Measurements from ENCODE around the gene GPR78.

The GPR78 gene

GRCh38 chr4:8612646-8613045 is 32.5 kb downstream of the GPR78 start:
- Histone ChIP-seq H3K36me3 (ENCODE audit: insufficient read depth, low read length) (no peaks in the 10 kb centered on the region), H3K4me1 (ENCODE audit: control insufficient read depth, insufficient read depth, low read length, unreplicated experiment) (no peaks in the 10 kb centered on the region), H3K27me3 (ENCODE audit: insufficient read depth, low read length) (no peaks in the 10 kb centered on the region), H3K79me2 (ENCODE audit: control insufficient read depth, insufficient read depth, low read length, unreplicated experiment) (no peaks in the 10 kb centered on the region), H2AFZ (ENCODE audit: low read length, unreplicated experiment) (no peak overlapping the region), H3K27ac (ENCODE audit: low read depth, low read length) (no peak overlapping the region), H3K4me3 (ENCODE audit: low read depth, low read length) (no peak overlapping the region)

- Histone ChIP-seq H2AFZ (ENCODE audit: low read length, unreplicated experiment) (no peak overlapping the region), H3K27ac (ENCODE audit: low read depth, low read length) (no peak overlapping the region), H3K27me3 (ENCODE audit: insufficient read depth, low read length) (no peaks in the 10 kb centered on the region), H3K4me1 (ENCODE audit: control insufficient read depth, insufficient read depth, low read length, unreplicated experiment) (no peaks in the 10 kb centered on the region), H3K79me2 (ENCODE audit: control insufficient read depth, insufficient read depth, low read length, unreplicated experiment) (no peaks in the 10 kb centered on the region), H3K36me3 (ENCODE audit: insufficient read depth, low read length) (no peaks in the 10 kb centered on the region), H3K4me3 (ENCODE audit: low read depth, low read length) (no peak overlapping the region)
Measured at GRCh38 chr4:8613421-8614364, 33.5 kb downstream of the GPR78 start.

- Histone ChIP-seq H3K36me3 (ENCODE audit: insufficient read depth, low read length) (no peaks in the 10 kb centered on the region), H3K79me2 (ENCODE audit: control insufficient read depth, insufficient read depth, low read length, unreplicated experiment) (no peaks in the 10 kb centered on the region)
Measured at GRCh38 chr4:8614365-8615193, 34.4 kb downstream of the GPR78 start.

GRCh38 chr4:8615366-8615765 is 35.2 kb downstream of the GPR78 start:
- no peak overlapping the region for H3K4me3 ChIP-seq (ENCODE audit: low read depth, low read length)
- H3K36me3 ChIP-seq (ENCODE audit: insufficient read depth, low read length), result no peaks in the 10 kb centered on the region
- no peak overlapping the region for H2AFZ ChIP-seq (ENCODE audit: low read length, unreplicated experiment)
- H3K4me1 ChIP-seq (ENCODE audit: control insufficient read depth, insufficient read depth, low read length, unreplicated experiment), result no peaks in the 10 kb centered on the region
- no peak overlapping the region for H3K27ac ChIP-seq (ENCODE audit: low read depth, low read length)
- no peaks in the 10 kb centered on the region for H3K79me2 ChIP-seq (ENCODE audit: control insufficient read depth, insufficient read depth, low read length, unreplicated experiment)
- H3K27me3 ChIP-seq (ENCODE audit: insufficient read depth, low read length), result no peaks in the 10 kb centered on the region

More at GRCh38 chr4:8614365-8615193, 34.4 kb downstream of the GPR78 start:
- no peak overlapping the region for H3K27ac ChIP-seq (ENCODE audit: low read depth, low read length)
- H3K4me3 ChIP-seq (ENCODE audit: low read depth, low read length), result no peak overlapping the region
- H2AFZ ChIP-seq (ENCODE audit: low read length, unreplicated experiment), result no peak overlapping the region
- no peaks in the 10 kb centered on the region for H3K4me1 ChIP-seq (ENCODE audit: control insufficient read depth, insufficient read depth, low read length, unreplicated experiment)
- H3K27me3 ChIP-seq (ENCODE audit: insufficient read depth, low read length), result no peaks in the 10 kb centered on the region

- H3K27me3 ChIP-seq (ENCODE audit: insufficient read depth, low read length), result no peaks in the 10 kb centered on the region
- H3K27ac ChIP-seq (ENCODE audit: low read depth, low read length), result no peak overlapping the region
- no peaks in the 10 kb centered on the region for H3K79me2 ChIP-seq (ENCODE audit: control insufficient read depth, insufficient read depth, low read length, unreplicated experiment)
- H2AFZ ChIP-seq (ENCODE audit: low read length, unreplicated experiment), result no peak overlapping the region
- no peak overlapping the region for H3K4me3 ChIP-seq (ENCODE audit: low read depth, low read length)
- no peaks in the 10 kb centered on the region for H3K36me3 ChIP-seq (ENCODE audit: insufficient read depth, low read length)
- no peaks in the 10 kb centered on the region for H3K4me1 ChIP-seq (ENCODE audit: control insufficient read depth, insufficient read depth, low read length, unreplicated experiment)
Measured at GRCh38 chr4:8615921-8616787, 36.0 kb downstream of the GPR78 start.

GRCh38 chr4:8616831-8617230 is 36.6 kb downstream of the GPR78 start:
- Histone ChIP-seq H3K4me1 (ENCODE audit: control insufficient read depth, insufficient read depth, low read length, unreplicated experiment) (no peaks in the 10 kb centered on the region), H3K79me2 (ENCODE audit: control insufficient read depth, insufficient read depth, low read length, unreplicated experiment) (no peaks in the 10 kb centered on the region), H3K4me3 (ENCODE audit: low read depth, low read length) (no peak overlapping the region), H2AFZ (ENCODE audit: low read length, unreplicated experiment) (no peak overlapping the region), H3K27me3 (ENCODE audit: insufficient read depth, low read length) (no peaks in the 10 kb centered on the region), H3K27ac (ENCODE audit: low read depth, low read length) (no peak overlapping the region), H3K36me3 (ENCODE audit: insufficient read depth, low read length) (no peaks in the 10 kb centered on the region)

- no peak overlapping the region for H2AFZ ChIP-seq (ENCODE audit: low read length, unreplicated experiment)
- no peak overlapping the region for H3K27ac ChIP-seq (ENCODE audit: low read depth, low read length)
- H3K4me1 ChIP-seq (ENCODE audit: control insufficient read depth, insufficient read depth, low read length, unreplicated experiment), result no peaks in the 10 kb centered on the region
- no peak overlapping the region for H3K4me3 ChIP-seq (ENCODE audit: low read depth, low read length)
- H3K27me3 ChIP-seq (ENCODE audit: insufficient read depth, low read length), result no peaks in the 10 kb centered on the region
- no peaks in the 10 kb centered on the region for H3K79me2 ChIP-seq (ENCODE audit: control insufficient read depth, insufficient read depth, low read length, unreplicated experiment)
- no peaks in the 10 kb centered on the region for H3K36me3 ChIP-seq (ENCODE audit: insufficient read depth, low read length)
Measured at GRCh38 chr4:8617486-8618040, 37.4 kb downstream of the GPR78 start.

- Histone ChIP-seq H3K27ac (ENCODE audit: low read depth, low read length) (no peak overlapping the region), H3K36me3 (ENCODE audit: insufficient read depth, low read length) (no peaks in the 10 kb centered on the region), H3K4me3 (ENCODE audit: low read depth, low read length) (no peak overlapping the region), H3K79me2 (ENCODE audit: control insufficient read depth, insufficient read depth, low read length, unreplicated experiment) (no peaks in the 10 kb centered on the region), H3K27me3 (ENCODE audit: insufficient read depth, low read length) (no peaks in the 10 kb centered on the region), H3K4me1 (ENCODE audit: control insufficient read depth, insufficient read depth, low read length, unreplicated experiment) (no peaks in the 10 kb centered on the region), H2AFZ (ENCODE audit: low read length, unreplicated experiment) (no peak overlapping the region)
Measured at GRCh38 chr4:8618421-8618820, 38.2 kb downstream of the GPR78 start.

- no peak overlapping the region for H3K27ac ChIP-seq (ENCODE audit: low read depth, low read length)
- H3K4me1 ChIP-seq (ENCODE audit: control insufficient read depth, insufficient read depth, low read length, unreplicated experiment), result no peaks in the 10 kb centered on the region
- no peak overlapping the region for H3K4me3 ChIP-seq (ENCODE audit: low read depth, low read length)
- H3K36me3 ChIP-seq (ENCODE audit: insufficient read depth, low read length), result no peaks in the 10 kb centered on the region
- H2AFZ ChIP-seq (ENCODE audit: low read length, unreplicated experiment), result no peak overlapping the region
- no peaks in the 10 kb centered on the region for H3K27me3 ChIP-seq (ENCODE audit: insufficient read depth, low read length)
- no peaks in the 10 kb centered on the region for H3K79me2 ChIP-seq (ENCODE audit: control insufficient read depth, insufficient read depth, low read length, unreplicated experiment)
Measured at GRCh38 chr4:8618961-8619720, 38.9 kb downstream of the GPR78 start.

Data from ACC112 (cell line).